Nephron (organoid): Measurements from ENCODE around the gene ZDHHC24.

Source experiments
- H3K27ac Mint-ChIP-seq, 3 experiments: 2 replicates each; pipeline ENCODE4 v1.8.0; 2020; ENCODE audit warnings: mixed read lengths in 3 of 3, mild to moderate bottlenecking in 2 of 3, moderate library complexity in 1 of 3
- H3K27me3 Mint-ChIP-seq: 2 replicates; pipeline ENCODE4 v1.8.0; 2021; ENCODE audit warnings: low read depth, mild to moderate bottlenecking, moderate library complexity, mixed read lengths
- H3K36me3 Mint-ChIP-seq: 2 replicates; pipeline ENCODE4 v1.8.0; 2020; ENCODE audit warnings: low read depth, mixed read lengths
- H3K4me1 Mint-ChIP-seq: 2 replicates; pipeline ENCODE4 v1.8.0; 2020; ENCODE audit warnings: mixed read lengths
- H3K4me3 Mint-ChIP-seq, 3 experiments: 2 replicates each; pipeline ENCODE4 v1.8.0; 2020; ENCODE audit warnings: mild to moderate bottlenecking in 3 of 3, mixed read lengths in 3 of 3, moderate library complexity in 2 of 3
- H3K9me3 Mint-ChIP-seq: 2 replicates; pipeline ENCODE4 v1.8.0; 2020; ENCODE audit warnings: mixed read lengths
- CTCF ChIP-seq, 3 experiments: fragments of 200-600 bp; sonication (generic); IDR thresholded peaks; one replicate each; pipeline ENCODE4 v1.5.0; 2021; ENCODE audit warnings: antibody characterized with exemption in 3 of 3; ENCODE audit not compliant: unreplicated experiment in 3 of 3

The ZDHHC24 gene

GRCh38 chr11:66475349-66476172 is 70.3 kb downstream of the ZDHHC24 start:
- Mint-ChIP-seq H3K4me3 (no peak overlapping the region), H3K4me1 (peaks cover 32% of the 10 kb centered on the region), H3K27me3 (no peaks in the 10 kb centered on the region), H3K36me3 (no peaks in the 10 kb centered on the region), H3K9me3 (no peaks in the 10 kb centered on the region), H3K27ac (no peak overlapping the region)
- no peak for TF ChIP-seq CTCF (IDR thresholded peaks at IDR 0.05; ENCODE audit: unreplicated experiment in 3 of 3)

GRCh38 chr11:66473608-66474515 is 72.0 kb downstream of the ZDHHC24 start:
- TF ChIP-seq CTCF (IDR thresholded peaks at IDR 0.05; ENCODE audit: unreplicated experiment in 3 of 3), result no peak
- H3K9me3 Mint-ChIP-seq, result no peaks in the 10 kb centered on the region
- H3K4me1 Mint-ChIP-seq, result peaks cover 24% of the 10 kb centered on the region
- H3K27ac Mint-ChIP-seq, result no peak overlapping the region
- H3K4me3 Mint-ChIP-seq, result no peak overlapping the region
- H3K36me3 Mint-ChIP-seq, result peaks cover 5% of the 10 kb centered on the region
- no peaks in the 10 kb centered on the region for H3K27me3 Mint-ChIP-seq

DNA sequence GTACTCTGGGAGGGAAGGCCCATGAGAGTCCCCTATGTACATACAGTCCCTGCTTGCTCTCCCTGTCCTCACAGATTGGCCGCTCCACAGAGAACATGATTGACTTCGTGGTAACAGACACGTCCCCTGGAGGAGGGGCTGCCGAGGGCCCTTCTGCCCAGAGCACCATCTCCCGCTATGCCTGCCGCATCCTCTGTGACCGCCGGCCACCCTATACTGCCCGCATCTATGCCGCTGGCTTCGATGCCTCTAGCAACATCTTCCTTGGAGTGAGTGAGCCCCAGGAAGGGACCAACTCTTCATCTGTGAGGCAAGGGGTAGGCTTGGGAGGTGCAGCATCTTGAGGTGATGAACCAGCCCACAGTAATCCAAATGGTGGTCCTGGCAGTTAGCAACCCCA is 72.7 kb downstream of the ZDHHC24 start:
- H3K4me3 Mint-ChIP-seq, result no peak overlapping the region
- H3K9me3 Mint-ChIP-seq, result no peaks in the 10 kb centered on the region
- no peak for TF ChIP-seq CTCF (IDR thresholded peaks at IDR 0.05; ENCODE audit: unreplicated experiment in 3 of 3)
- H3K4me1 Mint-ChIP-seq, result peaks cover 18% of the 10 kb centered on the region
- H3K36me3 Mint-ChIP-seq, result peaks cover 5% of the 10 kb centered on the region
- no peaks in the 10 kb centered on the region for H3K27me3 Mint-ChIP-seq
- H3K27ac Mint-ChIP-seq, result no peak overlapping the region

DNA sequence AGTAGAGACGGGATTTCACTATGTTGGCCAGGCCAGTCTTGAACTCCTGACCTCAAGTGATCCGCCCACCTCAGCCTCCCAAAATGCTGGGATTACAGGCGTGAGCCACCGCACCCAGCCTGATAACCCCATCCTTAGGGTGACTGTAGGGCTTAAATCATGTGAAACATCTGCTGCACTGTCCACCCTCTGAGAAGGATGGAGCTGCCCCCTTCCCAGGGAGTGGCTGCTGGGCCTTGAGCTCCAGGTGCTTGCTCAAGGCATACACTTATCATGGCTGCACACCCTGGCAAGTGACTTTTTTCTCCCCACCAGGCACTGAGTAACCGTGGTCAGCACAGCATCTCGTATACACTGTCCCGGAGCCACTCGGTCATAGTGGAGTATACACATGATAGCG is 73.8 kb downstream of the ZDHHC24 start:
- peaks cover 4% of the 10 kb centered on the region for H3K27me3 Mint-ChIP-seq
- no peak for TF ChIP-seq CTCF (IDR thresholded peaks at IDR 0.05; ENCODE audit: unreplicated experiment in 3 of 3)
- no peak overlapping the region for H3K4me3 Mint-ChIP-seq
- H3K4me1 Mint-ChIP-seq, result peaks cover 7% of the 10 kb centered on the region
- no peaks in the 10 kb centered on the region for H3K9me3 Mint-ChIP-seq
- no peak overlapping the region for H3K27ac Mint-ChIP-seq
- H3K36me3 Mint-ChIP-seq, result peaks cover 5% of the 10 kb centered on the region

DNA sequence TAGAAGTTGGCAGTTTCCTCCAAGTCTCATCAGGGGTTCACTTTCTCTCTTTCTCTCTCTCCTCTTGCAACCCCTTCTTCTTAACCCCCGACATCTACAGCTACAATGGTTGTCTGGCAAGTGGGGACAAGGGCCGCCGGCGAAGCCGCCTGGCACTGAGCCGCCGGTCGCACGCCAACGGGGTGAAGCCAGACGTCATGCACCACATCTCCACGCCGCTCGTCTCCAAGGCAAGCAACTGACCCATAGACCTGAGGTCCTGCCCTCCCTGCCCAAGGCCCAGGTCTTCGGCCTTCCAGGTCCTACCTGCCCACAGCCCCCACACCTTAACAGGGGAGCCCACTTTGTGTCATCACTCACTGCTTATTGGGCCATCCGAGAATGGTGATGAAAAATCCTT is 74.7 kb downstream of the ZDHHC24 start:
- H3K4me1 Mint-ChIP-seq, result peaks cover 3% of the 10 kb centered on the region
- no peak for TF ChIP-seq CTCF (IDR thresholded peaks at IDR 0.05; ENCODE audit: unreplicated experiment in 3 of 3)
- peaks cover 4% of the 10 kb centered on the region for H3K27me3 Mint-ChIP-seq
- H3K9me3 Mint-ChIP-seq, result no peaks in the 10 kb centered on the region
- peak overlapping the region in 2 of 3 experiments; percentile 42 to 62 for H3K4me3 Mint-ChIP-seq
- peaks cover 5% of the 10 kb centered on the region for H3K36me3 Mint-ChIP-seq
- H3K27ac Mint-ChIP-seq, result no peak overlapping the region
